SHP77 (cell line): ENCODE measurements around the gene VHLL.

Source experiments
- DNase-seq, 2 experiments: peaks; one replicate each; lab custom pipeline; 2025; lab: John Stamatoyannopoulos, UW

Gene VHLL

DNA sequence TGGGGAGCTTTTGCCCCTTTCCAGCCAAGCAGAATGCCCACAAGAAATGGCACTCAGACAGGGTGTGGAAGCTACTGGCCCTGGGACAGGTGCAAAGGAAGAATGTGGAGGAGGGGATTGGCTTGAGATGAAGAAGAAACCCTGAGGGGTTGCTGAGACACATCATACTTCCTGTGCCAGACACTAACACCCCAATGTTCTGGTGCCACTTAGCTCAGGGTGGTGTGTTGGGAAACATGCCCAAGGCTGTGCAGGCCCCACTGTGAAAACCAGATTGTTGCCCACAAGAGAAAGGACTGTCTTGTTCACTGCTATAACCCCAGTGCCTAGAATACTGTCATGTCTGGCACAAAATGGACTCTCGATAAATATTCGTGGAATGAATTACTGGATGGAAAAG, 41.4 kb downstream of the VHLL start:
- no peak for DNase-seq

- no peak for DNase-seq
Measured at GRCh38 chr1:156253634-156254033, 45.5 kb downstream of the VHLL start.

DNA sequence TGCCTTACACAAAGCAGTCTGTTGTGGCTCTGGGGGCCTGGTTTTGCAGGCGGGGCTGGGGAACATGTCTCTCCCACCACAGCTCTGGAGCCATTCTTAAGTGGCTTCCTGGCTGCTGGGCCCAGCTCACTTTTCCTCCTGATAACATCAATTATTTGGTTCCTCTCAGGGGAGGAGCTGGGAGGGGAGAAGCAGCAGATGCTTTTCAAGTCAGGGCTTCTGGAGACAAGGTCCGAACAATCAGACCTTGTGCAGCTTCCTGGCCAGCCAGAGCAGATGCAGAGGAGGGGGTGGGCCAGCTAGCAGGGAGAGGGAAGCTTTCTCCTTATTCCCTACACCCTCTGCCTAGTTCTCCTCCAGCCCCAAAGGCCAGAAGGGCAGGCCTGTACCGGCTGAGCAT, 47.6 kb downstream of the VHLL start:
- no peak for DNase-seq

DNA sequence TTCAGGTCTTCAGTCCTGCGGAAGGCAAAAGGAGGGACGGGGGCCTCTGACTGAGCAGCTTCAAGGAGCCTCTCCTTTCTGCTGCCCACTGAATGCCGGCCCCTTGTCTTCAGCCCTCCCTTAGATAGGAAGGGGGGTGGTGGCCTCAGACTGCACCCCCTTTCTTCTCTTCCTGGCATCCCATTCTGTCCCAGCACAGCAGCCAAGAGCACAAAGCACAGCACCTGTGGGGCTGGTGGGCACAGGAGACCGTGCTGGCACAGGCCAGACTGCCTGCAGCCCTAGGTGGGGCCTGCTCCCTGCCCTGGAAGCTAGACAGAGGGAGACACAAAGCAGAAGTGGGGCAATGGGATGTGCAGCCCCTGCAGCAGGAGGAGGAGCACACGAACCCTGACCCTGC, 49.5 kb downstream of the VHLL start:
- no peak for DNase-seq
